Esophagus muscularis mucosa (tissue), 4 donors: ENCODE results near the gene PMIS2.

Source experiments
- CTCF ChIP-seq, 3 experiments: fragments of 200-600 bp in 2 of 3; fragments of 450-650 bp in 1 of 3; sonication (generic) in 2 of 3; IDR thresholded peaks; one replicate each; pipeline ENCODE4 v1.5.1; 2017 to 2019; ENCODE audit warnings: antibody characterized with exemption in 3 of 3, mild to moderate bottlenecking in 2 of 3, moderate library complexity in 1 of 3
- EP300 ChIP-seq: sonication (generic); formaldehyde crosslinking; IDR thresholded peaks from one replicate; pipeline ENCODE4 v1.6.1; 2017; ENCODE audit warnings: antibody characterized with exemption
- POLR2A ChIP-seq: fragments of 450-650 bp; IDR thresholded peaks from one replicate; pipeline ENCODE4 v1.6.1; 2017; ENCODE audit warnings: antibody characterized with exemption, moderate library complexity, mild to moderate bottlenecking, low read depth
- POLR2AphosphoS5 ChIP-seq, 2 donors: sonication (generic); formaldehyde crosslinking; IDR thresholded peaks; one replicate each; pipeline ENCODE4 v1.6.1; 2017; ENCODE audit warnings: antibody characterized with exemption in 2 of 2

GRCh38 chr19:35612559-35613321 is 26.8 kb downstream of the PMIS2 start, which contains the start of gene HAUS5:
- TF ChIP-seq CTCF (IDR thresholded peaks at IDR 0.05) (peak in 1 of 3 experiments; percentile 31), POLR2AphosphoS5 (IDR thresholded peaks at IDR 0.05) (peak; percentile 85 to 91), POLR2A (no peak), EP300 (no peak)
